Fibroblast of villous mesenchyme (primary cell): Measurements from ENCODE around the gene NSUN3. TPM values are rescaled to one million over a fixed set of nuclear protein-coding genes. Genes with fewer than 3 reads are reported as not detected.
"Not testable (repeated sequence)": the region's sequence is repeated elsewhere in the genome, so short reads cannot be mapped to it uniquely, and the experiment has no call there.

Experiments used
- DNase-seq: peaks from one replicate; pipeline ENCODE4 v3.0.0-alpha.2; 2010; ENCODE audit warnings: low read depth
- H3K4me3 ChIP-seq: 2 replicates; pipeline ENCODE4 v1.5.1; 2011; ENCODE audit warnings: low read depth, mild to moderate bottlenecking, low read length
- total RNA-seq: library from RNA; depleted of rRNA; stranded (reverse); fragments of >200 nt; gene quantifications from 2 replicates; pipeline ENCODE4 v1.2.3, GENCODE V29; 2012
- TF ChIP-seq, protein P1 (sequence below): IDR thresholded peaks from 2 replicates; pipeline ENCODE4 v1.5.1; 2012; ENCODE audit warnings: low read depth, mild to moderate bottlenecking, low read length; ENCODE audit not compliant: insufficient read depth

NSUN3 gene
- total RNA-seq, 1 donor = 13.4 TPM

DNA sequence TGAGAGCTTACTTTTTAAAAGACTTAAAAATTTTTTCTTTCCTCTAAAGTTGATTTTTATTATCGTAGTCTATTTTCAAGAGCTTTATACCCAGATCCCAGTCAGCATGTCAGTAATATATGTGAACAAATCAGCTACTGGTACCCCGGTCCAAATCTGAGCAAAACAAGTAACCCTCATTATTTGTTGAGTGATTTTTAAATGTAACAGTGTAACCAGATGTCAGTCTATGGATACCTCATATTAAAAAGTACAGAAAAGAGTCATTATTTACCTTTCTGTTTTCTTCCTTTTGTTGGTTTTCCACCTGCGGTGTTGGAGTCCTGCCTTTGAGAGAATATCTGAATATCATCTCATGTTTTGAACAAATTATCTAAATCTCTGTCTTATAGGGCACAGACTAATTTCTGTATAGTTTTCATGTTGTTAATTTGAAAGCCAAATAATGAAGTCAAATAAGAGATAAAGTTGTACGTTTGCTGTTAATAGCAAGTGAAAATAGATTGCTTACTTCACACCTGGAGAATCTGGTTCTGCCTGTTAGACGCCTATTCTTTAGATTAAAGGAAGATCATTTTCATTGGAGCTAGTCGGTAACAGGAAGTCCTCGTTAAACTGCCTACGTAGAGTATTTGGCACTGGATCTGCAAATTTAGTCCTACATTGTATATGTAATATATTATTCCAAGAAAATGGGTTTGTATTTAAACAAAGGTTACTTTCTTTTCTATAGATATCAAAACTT, 34.6 kb upstream of the NSUN3 start, which contains the start of gene STX19:
Gene STX19, minus strand, starts transcription at position 505 of the 745 bp plus-strand sequence. CDS start 13,328 bp downstream, outside the sequence.
- no peak within 1 kb of the TSS for H3K4me3 ChIP-seq
- TF ChIP-seq, protein P1, sequence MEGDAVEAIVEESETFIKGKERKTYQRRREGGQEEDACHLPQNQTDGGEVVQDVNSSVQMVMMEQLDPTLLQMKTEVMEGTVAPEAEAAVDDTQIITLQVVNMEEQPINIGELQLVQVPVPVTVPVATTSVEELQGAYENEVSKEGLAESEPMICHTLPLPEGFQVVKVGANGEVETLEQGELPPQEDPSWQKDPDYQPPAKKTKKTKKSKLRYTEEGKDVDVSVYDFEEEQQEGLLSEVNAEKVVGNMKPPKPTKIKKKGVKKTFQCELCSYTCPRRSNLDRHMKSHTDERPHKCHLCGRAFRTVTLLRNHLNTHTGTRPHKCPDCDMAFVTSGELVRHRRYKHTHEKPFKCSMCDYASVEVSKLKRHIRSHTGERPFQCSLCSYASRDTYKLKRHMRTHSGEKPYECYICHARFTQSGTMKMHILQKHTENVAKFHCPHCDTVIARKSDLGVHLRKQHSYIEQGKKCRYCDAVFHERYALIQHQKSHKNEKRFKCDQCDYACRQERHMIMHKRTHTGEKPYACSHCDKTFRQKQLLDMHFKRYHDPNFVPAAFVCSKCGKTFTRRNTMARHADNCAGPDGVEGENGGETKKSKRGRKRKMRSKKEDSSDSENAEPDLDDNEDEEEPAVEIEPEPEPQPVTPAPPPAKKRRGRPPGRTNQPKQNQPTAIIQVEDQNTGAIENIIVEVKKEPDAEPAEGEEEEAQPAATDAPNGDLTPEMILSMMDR = no peak
- DNase-seq = no peak

GRCh38 chr3:94036909-94037507, 25.9 kb upstream of the NSUN3 start:
- no peak overlapping the region for H3K4me3 ChIP-seq
- TF ChIP-seq, protein P1 = peak; percentile 67
- peak; percentile 44 for DNase-seq

GRCh38 chr3:94043285-94043684, 19.6 kb upstream of the NSUN3 start:
- no peak for DNase-seq
- H3K4me3 ChIP-seq = no peak overlapping the region
- TF ChIP-seq, protein P1 = no peak

GRCh38 chr3:94044100-94044936, 18.5 kb upstream of the NSUN3 start:
- not testable (repeated sequence) for H3K4me3 ChIP-seq

GRCh38 chr3:94046533-94046932, 16.3 kb upstream of the NSUN3 start:
- no peak for DNase-seq
- no peak overlapping the region for H3K4me3 ChIP-seq
- TF ChIP-seq, protein P1 = no peak

More at GRCh38 chr3:94044100-94044936, 18.5 kb upstream of the NSUN3 start:
- DNase-seq = not testable (repeated sequence)

DNA sequence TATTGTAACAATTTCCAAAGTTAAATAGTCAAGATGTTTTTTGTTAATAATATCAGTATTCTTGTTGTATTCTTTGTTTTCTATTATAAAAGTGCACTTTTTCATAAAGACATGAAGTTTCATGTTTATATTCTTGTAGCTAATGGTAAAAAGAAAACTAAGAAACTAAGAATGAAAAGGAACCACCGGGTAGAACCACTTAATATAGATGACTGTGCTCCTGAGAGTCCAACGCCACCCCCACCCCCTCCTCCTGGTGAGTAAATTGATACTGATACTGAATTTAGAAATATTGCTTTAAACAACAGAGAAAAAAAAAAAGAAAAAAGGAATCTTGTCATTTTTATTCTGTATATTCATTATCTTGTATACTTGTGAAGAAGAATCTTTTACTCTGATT, 13.6 kb upstream of the NSUN3 start:
- TF ChIP-seq, protein P1 = no peak
- no peak for DNase-seq
- no peak overlapping the region for H3K4me3 ChIP-seq

DNA sequence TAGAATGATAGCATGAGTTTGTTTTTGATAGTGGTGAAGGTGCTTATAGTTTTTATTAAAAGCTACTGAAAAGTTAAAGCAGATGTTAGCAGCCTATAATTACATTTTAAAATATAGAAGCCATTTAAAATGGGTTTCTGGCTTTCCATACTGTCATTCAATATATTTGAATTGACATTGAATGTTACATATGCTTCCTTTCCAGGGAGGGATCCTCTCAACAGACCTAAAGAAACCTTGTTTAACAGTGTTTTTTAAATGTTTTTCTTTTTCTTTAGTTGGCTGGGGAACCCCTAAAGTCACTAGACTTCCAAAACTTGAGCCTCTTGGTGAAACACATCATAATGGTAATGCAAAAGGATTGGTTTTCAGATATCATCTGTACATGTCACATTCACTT, 12.3 kb upstream of the NSUN3 start:
- no peak overlapping the region for H3K4me3 ChIP-seq
- DNase-seq = no peak
- TF ChIP-seq, protein P1 = no peak
